Stimulated activated CD4-positive, alpha-beta T cell treated with anti-CD3 and anti-CD28 coated beads, Interleukin-4, amount 100 ng/mL, for 24 hours (primary cell): ENCODE data around the gene SFMBT2.
"Not testable (repeated sequence)": the region's sequence is repeated elsewhere in the genome, so short reads cannot be mapped to it uniquely, and the experiment has no call there.

Experiments used
- DNase-seq: peaks from one replicate; pipeline ENCODE4 v3.0.0-alpha.2; 2020

Gene SFMBT2

GRCh38 chr10:7400068-7400715 lies 10.6 kb downstream of the SFMBT2 start:
- DNase-seq = no peak

- DNase-seq = no peak
Observed at GRCh38 chr10:7399533-7399932, 11.3 kb downstream of the SFMBT2 start.

- DNase-seq = peak; percentile 54
Observed at GRCh38 chr10:7397049-7398035, 13.5 kb downstream of the SFMBT2 start.

- DNase-seq = not testable (repeated sequence)
Observed at GRCh38 chr10:7392301-7392700, 18.5 kb downstream of the SFMBT2 start.

- no peak for DNase-seq
Observed at GRCh38 chr10:7391748-7392147, 19.1 kb downstream of the SFMBT2 start.

GRCh38 chr10:7390689-7391110 lies 20.1 kb downstream of the SFMBT2 start:
- not testable (repeated sequence) for DNase-seq

GRCh38 chr10:7389844-7390243 lies 21.0 kb downstream of the SFMBT2 start:
- no peak for DNase-seq

- no peak for DNase-seq
Observed at GRCh38 chr10:7389346-7389745, 21.5 kb downstream of the SFMBT2 start.

- no peak for DNase-seq
Observed at GRCh38 chr10:7388602-7389001, 22.2 kb downstream of the SFMBT2 start.

GRCh38 chr10:7388149-7388548 lies 22.7 kb downstream of the SFMBT2 start:
- not testable (repeated sequence) for DNase-seq

- no peak for DNase-seq
Observed at GRCh38 chr10:7385114-7385513, 25.7 kb downstream of the SFMBT2 start.

- no peak for DNase-seq
Observed at GRCh38 chr10:7383442-7383841, 27.4 kb downstream of the SFMBT2 start.

GRCh38 chr10:7380704-7381241 lies 30.1 kb downstream of the SFMBT2 start:
- DNase-seq = no peak

GRCh38 chr10:7378602-7379403 lies 32.0 kb downstream of the SFMBT2 start:
- no peak for DNase-seq

GRCh38 chr10:7377614-7378248 lies 33.1 kb downstream of the SFMBT2 start:
- no peak for DNase-seq

- no peak for DNase-seq
Observed at GRCh38 chr10:7374795-7375194, 36.0 kb downstream of the SFMBT2 start.

- DNase-seq = no peak
Observed at GRCh38 chr10:7373039-7373438, 37.8 kb downstream of the SFMBT2 start.

- no peak for DNase-seq
Observed at GRCh38 chr10:7372504-7372903, 38.3 kb downstream of the SFMBT2 start.

GRCh38 chr10:7370511-7370910 lies 40.3 kb downstream of the SFMBT2 start:
- no peak for DNase-seq

GRCh38 chr10:7365027-7365745 lies 45.6 kb downstream of the SFMBT2 start:
- DNase-seq = no peak

- no peak for DNase-seq
Observed at GRCh38 chr10:7364474-7364873, 46.4 kb downstream of the SFMBT2 start.

- no peak for DNase-seq
Observed at GRCh38 chr10:7363700-7364099, 47.1 kb downstream of the SFMBT2 start.
